CD4-positive, alpha-beta T cell treated with Interleukin-21 for 1 hour (primary cell): Measurements from ENCODE around the gene EIF4E2.
A peak's percentile ranks its signal among the peaks of the same experiment; 100 is the strongest.

Experiments
- DNase-seq: peaks from one replicate; pipeline ENCODE4 v3.0.0-alpha.2; 2020

The EIF4E2 gene

GRCh38 chr2:232550354-232551249 lies at the start of gene EIF4E2, which contains the start of gene TIGD1:
Gene EIF4E2, plus strand, starts transcription at chr2:232550689. Its CDS starts 36 bp downstream, at chr2:232550725.
Gene TIGD1, minus strand, starts transcription at chr2:232550557. Its CDS starts 675 bp downstream, at chr2:232549882.
- DNase-seq: peak; percentile 91

- no peak for DNase-seq
Measured at GRCh38 chr2:232501331-232501771, 49.1 kb upstream of the EIF4E2 start.

- no peak for DNase-seq
Measured at GRCh38 chr2:232501794-232502390, 48.6 kb upstream of the EIF4E2 start.

GRCh38 chr2:232502511-232502910 lies 48.0 kb upstream of the EIF4E2 start:
- no peak for DNase-seq

GRCh38 chr2:232502911-232503808 lies 47.3 kb upstream of the EIF4E2 start:
- DNase-seq: peak; percentile 12

- no peak for DNase-seq
Measured at GRCh38 chr2:232503809-232504323, 46.6 kb upstream of the EIF4E2 start.

- DNase-seq: no peak
Measured at GRCh38 chr2:232504438-232504837, 46.1 kb upstream of the EIF4E2 start.

GRCh38 chr2:232505856-232506255 lies 44.6 kb upstream of the EIF4E2 start:
- DNase-seq: no peak

GRCh38 chr2:232506709-232507108 lies 43.8 kb upstream of the EIF4E2 start:
- DNase-seq: no peak

GRCh38 chr2:232508251-232508650 lies 42.2 kb upstream of the EIF4E2 start:
- DNase-seq: no peak

GRCh38 chr2:232511336-232511890 lies 39.1 kb upstream of the EIF4E2 start:
- no peak for DNase-seq

GRCh38 chr2:232512602-232513001 lies 37.9 kb upstream of the EIF4E2 start:
- no peak for DNase-seq

GRCh38 chr2:232513353-232513752 lies 37.1 kb upstream of the EIF4E2 start:
- no peak for DNase-seq

GRCh38 chr2:232515639-232516038 lies 34.9 kb upstream of the EIF4E2 start:
- no peak for DNase-seq

- no peak for DNase-seq
Measured at GRCh38 chr2:232516551-232516950, 33.9 kb upstream of the EIF4E2 start.

GRCh38 chr2:232518844-232519243 lies 31.6 kb upstream of the EIF4E2 start:
- no peak for DNase-seq

- no peak for DNase-seq
Measured at GRCh38 chr2:232519581-232520438, 30.7 kb upstream of the EIF4E2 start, which contains the start of gene PRSS56. Gene PRSS56, plus strand, starts transcription at chr2:232520388. Its CDS starts 211 bp downstream, at chr2:232520599.

- DNase-seq: no peak
Measured at GRCh38 chr2:232520489-232520888, 30.0 kb upstream of the EIF4E2 start.

- no peak for DNase-seq
Measured at GRCh38 chr2:232521098-232521497, 29.4 kb upstream of the EIF4E2 start.

- DNase-seq: peak; percentile 51
Measured at GRCh38 chr2:232521959-232522622, 28.4 kb upstream of the EIF4E2 start.
